ENCODE measurements around the gene STAG1.

Gene STAG1

GRCh38 chr3:136329593-136329992 is 422.6 kb downstream of the STAG1 start:
- no peak for TF ChIP-seq CTCF (conservative IDR thresholded peaks at IDR 0.05; ENCODE audit: low read length)
- no peak overlapping the region for H3K4me3 ChIP-seq (ENCODE audit: low read length)
- no peak for DNase-seq (ENCODE audit: low read depth)

- H3K4me3 ChIP-seq (ENCODE audit: low read length) = no peak overlapping the region
- TF ChIP-seq CTCF (conservative IDR thresholded peaks at IDR 0.05; ENCODE audit: low read length) = no peak
- no peak for DNase-seq (ENCODE audit: low read depth)
These were observed 424.5 kb downstream of the STAG1 start for GRCh38 chr3:136327671-136328070.

GRCh38 chr3:136326316-136326715 is 425.9 kb downstream of the STAG1 start:
- DNase-seq (ENCODE audit: low read depth) = no peak
- no peak overlapping the region for H3K4me3 ChIP-seq (ENCODE audit: low read length)
- TF ChIP-seq CTCF (conservative IDR thresholded peaks at IDR 0.05; ENCODE audit: low read length) = no peak

GRCh38 chr3:136311968-136312367 is 440.2 kb downstream of the STAG1 start:
- no peak for TF ChIP-seq CTCF (conservative IDR thresholded peaks at IDR 0.05; ENCODE audit: low read length)
- DNase-seq (ENCODE audit: low read depth) = no peak
- H3K4me3 ChIP-seq (ENCODE audit: low read length) = no peak overlapping the region

GRCh38 chr3:136311261-136311660 is 440.9 kb downstream of the STAG1 start:
- no peak for TF ChIP-seq CTCF (conservative IDR thresholded peaks at IDR 0.05; ENCODE audit: low read length)
- DNase-seq (ENCODE audit: low read depth) = no peak
- H3K4me3 ChIP-seq (ENCODE audit: low read length) = no peak overlapping the region

- peak; percentile 52 for DNase-seq (ENCODE audit: low read depth)
- no peak overlapping the region for H3K4me3 ChIP-seq (ENCODE audit: low read length)
- peak; percentile 67 for TF ChIP-seq CTCF (conservative IDR thresholded peaks at IDR 0.05; ENCODE audit: low read length)
These were observed 446.3 kb downstream of the STAG1 start for GRCh38 chr3:136305879-136306278.

- no peak overlapping the region for H3K4me3 ChIP-seq (ENCODE audit: low read length)
- DNase-seq (ENCODE audit: low read depth) = no peak
- no peak for TF ChIP-seq CTCF (conservative IDR thresholded peaks at IDR 0.05; ENCODE audit: low read length)
These were observed 451.7 kb downstream of the STAG1 start for GRCh38 chr3:136300444-136300843.

Measured in AG10803 (cell line).